ENCODE results near the gene MED4.
A peak's percentile ranks its signal among the peaks of the same experiment; 100 is the strongest.

Gene MED4, protein sequence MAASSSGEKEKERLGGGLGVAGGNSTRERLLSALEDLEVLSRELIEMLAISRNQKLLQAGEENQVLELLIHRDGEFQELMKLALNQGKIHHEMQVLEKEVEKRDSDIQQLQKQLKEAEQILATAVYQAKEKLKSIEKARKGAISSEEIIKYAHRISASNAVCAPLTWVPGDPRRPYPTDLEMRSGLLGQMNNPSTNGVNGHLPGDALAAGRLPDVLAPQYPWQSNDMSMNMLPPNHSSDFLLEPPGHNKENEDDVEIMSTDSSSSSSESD

DNA sequence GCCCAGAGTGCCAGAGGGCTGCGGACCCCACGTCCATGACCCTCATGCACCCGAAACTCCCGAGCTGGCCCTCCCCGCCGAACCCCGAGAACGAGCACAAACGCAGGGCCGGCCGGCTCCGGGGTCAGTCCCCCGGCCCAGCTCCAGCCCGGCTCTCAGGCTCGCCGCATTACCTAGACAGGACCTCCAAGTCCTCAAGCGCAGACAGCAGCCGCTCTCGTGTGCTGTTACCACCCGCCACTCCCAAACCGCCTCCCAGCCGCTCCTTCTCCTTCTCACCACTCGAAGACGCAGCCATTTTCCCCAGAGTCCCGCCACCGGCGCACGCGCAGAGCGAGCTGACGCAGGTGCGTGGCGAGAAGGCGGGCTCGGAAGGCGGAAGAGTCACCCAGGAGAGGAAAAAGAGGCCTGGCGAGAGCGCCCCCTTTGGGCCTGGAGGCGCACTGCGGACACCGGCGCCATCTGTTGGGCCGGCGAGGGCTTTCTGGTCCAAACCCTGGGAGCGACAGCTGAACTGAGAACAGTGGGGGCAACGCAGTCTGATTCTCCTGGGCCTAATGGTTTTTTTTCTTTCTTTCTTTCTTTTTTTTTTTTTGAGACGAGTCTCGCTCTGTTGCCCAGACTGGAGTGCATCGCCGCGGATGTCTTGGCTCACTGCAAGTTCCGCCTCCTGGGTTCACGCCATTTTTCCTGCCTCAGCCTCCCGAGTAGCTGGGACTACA lies at the start of gene MED4:
Gene MED4 (minus strand): TSS at position 324 of the 722 bp plus-strand sequence. CDS start 26 bp downstream, at position 298.
- DNase-seq = peak; percentile 95

DNA sequence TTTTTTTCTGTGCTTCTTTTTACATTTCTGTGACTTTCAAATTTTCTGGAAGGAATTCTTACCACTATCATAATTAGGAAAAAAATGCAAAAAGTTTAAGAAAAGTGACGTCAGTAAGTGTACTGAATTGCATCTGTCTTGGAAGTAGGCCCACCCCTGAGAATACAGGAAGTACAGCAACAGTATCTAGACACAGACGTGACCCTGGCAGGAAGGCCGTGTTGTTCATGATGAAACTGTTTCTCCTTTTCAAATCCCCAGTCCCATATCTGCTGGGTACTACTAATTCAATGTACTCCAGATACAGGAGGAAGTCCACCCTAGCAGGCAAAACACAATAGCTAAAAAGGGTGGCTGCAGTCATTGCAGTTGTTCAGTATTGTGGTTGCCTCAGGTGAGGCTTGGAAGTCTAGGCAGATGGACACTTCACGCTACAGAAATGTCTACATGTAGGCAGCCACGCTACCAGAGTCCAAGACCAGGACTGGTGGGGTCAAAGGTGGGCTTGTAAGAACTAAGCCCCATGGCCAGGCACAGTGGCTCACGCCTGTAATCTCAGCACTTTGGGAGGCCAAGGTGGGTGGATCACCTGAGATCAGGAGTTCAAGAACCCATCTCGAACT lies 49.6 kb upstream of the MED4 start:
- peak; percentile 14 for DNase-seq

DNA sequence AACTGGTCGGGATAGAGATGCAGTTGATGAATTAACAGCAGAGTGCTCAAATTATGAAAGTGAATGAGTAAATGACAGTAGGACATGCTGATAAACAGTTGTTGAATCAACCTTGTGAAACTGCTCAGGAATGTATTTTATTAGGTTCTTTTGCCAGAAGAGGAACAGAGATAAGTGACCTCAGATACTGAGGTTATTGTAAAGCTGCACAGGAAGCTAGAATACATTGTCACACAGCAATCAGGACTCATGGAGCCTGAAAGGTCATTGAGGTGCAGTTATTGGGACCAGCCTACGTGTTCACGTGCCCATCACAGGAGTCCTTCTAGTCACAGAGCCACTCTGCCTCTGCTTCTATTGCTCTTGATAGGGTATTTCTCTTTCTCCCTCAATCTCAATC lies 47.5 kb upstream of the MED4 start:
- no peak for DNase-seq

DNA sequence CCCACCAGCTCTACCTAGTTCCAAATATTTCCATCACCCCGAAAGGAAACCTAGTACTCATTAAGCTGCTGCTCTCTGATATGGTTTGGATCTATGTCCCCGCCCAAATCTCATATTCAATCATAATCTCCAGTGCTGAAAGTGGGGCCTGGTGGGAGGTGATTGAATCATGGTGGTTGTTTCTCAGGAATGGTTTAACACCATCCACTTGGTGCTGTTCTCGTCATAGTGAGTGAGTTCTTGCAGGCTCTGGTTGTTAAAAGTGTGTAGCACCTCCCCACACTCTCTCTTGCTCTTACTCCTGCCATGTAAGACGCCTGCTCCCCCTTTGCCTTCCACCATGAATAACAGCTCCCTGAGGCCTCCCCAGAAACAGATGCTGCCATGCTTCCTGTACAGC lies 43.4 kb upstream of the MED4 start:
- peak; percentile 41 for DNase-seq

DNA sequence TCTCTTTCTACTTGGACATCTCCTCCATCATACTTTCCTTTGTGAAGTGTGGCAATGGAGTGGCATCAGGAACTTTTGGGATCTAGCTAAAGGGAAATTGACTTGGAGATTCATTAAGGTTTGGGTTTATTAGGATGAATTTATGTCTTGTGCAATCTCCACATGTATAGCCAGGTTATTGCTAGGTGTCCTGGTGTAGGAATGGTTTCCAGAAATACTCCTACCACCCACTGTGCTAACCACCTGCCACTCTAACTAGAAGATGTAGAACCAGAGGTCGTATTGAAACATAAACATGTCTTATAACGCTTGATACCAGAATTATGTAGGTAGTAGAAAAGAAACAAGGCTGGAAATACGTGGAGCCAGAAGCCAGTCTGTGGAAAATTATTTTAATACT lies 38.1 kb upstream of the MED4 start:
- DNase-seq = no peak

DNA sequence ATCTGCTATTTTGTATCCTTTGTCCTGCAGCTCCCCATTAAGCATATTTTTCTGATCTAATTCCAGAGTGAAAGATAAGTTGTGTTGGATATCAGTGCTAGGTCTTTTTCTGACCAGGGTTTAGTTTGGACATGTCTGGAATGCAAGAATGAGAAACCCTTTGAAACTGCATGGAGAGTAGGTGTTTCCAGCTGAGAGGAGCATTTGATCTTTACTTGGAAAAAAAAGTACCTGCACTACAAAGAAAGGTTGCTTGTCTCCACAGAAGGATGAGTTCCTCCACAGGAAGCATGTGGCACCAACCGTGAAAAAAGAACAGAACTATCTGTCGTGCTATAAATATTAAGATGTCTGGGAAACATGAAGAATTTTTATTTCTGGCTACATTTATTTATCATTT lies 36.6 kb upstream of the MED4 start:
- no peak for DNase-seq

DNA sequence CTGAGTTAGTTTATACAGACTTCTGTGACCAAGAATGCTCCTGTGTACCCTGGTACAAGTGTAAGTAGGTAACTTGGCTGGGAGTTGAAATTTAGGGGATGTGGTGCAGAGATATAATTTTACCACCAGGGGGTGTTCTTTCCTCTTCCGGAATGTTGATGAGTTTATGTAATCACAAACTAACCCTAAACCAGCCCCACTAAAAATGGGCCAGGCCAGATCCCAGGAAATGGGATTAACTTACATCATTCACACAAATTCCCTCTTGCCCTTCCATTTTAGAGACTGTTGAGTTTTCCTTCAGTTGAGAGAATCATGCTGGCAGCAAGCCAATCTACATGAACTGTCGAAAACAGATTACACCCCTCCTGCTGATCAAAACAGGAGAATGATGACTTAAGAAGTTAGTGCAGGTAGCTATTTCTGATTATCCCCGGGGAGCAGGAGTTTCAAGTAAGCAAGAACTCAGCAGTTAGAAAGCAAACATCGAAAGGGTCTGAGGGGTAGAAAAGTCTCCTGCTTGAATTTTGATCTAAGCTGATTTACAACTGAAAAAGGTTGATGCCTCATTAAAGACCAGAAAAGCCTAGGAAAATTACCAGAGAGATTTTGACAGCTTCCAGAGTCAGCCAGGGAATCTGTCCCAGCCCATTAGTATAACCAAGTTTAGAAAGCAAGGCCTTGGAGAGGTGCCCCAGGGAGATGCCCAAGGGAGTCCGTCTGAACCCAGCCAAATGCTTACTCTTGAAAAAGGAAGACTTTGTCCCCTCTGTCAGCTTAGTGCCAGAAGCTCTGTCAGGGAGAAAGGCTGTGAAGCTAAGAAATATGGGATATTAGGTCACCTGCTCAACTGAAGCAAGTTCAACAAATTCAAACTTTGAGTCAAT lies 32.3 kb upstream of the MED4 start:
- peak; percentile 82 for DNase-seq

DNA sequence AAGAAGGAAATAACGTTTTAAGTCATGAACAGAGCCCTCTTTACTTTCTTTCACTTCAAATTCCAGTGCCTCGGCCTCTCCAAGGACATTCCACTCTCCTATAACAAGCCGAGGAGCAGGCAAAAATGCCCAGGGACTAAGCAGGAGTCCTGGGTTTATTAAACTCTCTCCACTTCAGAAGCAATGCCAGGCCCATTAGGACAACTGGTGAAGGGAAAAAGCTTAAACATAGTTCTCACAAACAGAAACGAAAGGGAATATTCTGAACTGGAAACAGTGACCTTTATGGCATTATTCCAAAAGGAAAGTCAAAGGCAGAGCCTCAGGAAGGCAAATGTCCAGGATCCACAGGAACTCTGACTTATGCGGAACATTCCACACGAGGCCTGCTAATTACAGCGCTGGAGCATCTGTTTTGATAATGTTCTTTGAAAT lies 30.9 kb upstream of the MED4 start:
- no peak for DNase-seq

DNA sequence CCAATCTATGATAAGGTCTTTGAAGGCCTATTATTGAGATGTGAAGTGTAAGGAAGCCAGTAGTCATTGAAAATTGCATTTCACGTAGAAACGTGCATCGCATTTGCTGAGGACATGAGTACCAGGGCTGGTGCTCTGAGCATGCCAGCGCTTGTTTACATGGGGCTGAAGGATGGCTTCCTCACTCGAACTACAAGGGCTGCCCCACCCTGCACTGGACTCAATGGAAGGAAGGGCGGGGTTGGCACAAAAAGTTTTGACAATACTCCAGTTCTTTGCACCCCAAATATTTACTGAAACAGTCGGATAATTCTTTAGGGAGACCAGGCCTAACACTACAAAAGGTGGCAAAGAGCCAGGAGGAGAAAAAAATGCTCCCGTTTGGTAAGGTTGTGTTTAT lies 28.9 kb upstream of the MED4 start:
- no peak for DNase-seq

DNA sequence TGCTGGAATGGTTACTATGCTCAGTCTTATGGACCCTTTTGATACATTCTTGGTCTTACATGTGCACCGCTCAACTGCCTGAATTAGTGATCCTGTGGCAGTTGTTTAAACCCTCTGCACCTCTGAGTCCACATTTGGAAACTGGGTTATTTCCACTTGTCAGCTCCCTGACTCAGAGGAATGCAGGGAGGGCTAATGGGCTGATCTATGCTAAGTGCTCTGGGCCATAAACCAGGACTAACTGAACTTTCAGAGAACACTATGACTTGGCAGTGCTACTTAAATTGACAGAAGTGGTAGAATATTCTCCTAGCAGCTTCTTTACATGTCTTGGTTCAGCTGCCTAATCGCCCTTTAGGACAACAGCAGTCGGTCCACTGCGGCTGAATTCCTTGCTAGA lies 26.8 kb upstream of the MED4 start:
- no peak for DNase-seq

DNA sequence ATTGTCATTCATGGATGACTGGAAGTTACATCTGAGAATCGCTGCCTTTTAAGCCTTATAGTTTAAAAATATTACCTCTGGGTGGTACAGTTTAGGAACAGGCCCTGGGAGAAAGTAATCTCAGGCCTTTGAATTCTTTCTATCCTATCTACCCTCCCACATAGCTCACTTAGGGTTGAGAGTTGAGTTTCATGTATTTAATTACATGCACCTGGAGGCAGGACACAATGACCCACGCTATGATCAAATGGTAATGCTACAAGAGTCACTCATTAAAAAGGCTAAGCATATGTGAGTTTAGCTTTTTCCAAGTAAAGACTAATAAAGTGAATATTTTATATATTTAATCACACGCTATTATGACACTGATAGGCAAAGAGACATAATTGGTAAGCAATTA lies 25.3 kb upstream of the MED4 start:
- no peak for DNase-seq

DNA sequence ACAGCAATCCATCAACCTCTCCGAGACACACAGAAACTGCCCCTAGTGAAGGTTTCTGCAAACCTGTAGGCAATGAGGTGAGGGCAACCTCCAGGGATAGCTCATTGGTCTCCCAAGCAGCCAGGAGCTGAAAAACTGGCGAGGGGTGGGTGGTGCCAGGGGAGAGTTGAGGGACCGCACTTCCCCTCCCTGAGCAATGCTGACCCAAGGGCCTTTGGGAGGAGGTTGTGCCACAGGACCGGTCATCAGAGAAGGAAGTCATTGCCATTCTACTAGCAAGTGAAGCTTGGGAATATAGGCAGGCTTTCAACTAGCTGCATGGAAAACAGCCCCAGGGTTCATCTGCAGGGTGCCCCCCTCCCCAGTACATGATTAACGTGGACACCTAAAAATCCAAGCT lies 23.1 kb upstream of the MED4 start:
- no peak for DNase-seq

DNA sequence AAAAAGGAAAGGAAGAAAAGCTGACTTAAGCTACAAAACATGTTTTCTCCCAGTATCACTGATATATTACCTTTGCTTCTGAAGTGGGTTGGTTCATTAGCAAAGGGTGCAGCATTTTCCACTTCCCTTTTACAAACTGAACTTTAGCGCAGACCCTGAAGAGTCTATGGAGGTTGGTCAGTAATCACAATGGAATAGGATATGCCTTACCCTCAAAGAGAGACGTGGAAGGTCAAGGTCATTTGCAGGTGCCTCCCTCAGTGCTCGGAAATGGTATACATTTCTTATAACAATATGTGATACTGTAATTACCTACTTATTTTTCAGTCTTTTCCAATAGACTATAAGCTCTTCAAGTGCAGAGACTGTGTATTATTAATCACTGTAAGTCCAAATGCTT lies 21.9 kb upstream of the MED4 start:
- DNase-seq = no peak

DNA sequence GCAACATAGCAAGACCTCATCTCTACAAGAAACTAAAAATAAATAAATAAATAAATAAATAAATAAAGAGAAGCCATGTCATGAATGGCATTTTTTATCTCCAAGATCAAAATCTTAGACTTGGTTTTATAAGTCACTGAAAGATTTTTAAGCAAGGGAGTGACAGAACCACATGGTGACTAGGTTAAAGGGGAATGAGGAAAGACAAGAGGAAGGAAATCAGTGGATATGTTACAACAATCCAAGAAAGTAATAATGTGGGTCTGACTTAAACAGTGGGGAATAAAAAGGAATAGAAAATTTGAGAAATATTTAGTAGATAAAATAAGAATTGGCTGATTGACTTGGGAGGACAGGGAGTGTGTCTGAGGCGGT lies 18.8 kb upstream of the MED4 start:
- DNase-seq = no peak

DNA sequence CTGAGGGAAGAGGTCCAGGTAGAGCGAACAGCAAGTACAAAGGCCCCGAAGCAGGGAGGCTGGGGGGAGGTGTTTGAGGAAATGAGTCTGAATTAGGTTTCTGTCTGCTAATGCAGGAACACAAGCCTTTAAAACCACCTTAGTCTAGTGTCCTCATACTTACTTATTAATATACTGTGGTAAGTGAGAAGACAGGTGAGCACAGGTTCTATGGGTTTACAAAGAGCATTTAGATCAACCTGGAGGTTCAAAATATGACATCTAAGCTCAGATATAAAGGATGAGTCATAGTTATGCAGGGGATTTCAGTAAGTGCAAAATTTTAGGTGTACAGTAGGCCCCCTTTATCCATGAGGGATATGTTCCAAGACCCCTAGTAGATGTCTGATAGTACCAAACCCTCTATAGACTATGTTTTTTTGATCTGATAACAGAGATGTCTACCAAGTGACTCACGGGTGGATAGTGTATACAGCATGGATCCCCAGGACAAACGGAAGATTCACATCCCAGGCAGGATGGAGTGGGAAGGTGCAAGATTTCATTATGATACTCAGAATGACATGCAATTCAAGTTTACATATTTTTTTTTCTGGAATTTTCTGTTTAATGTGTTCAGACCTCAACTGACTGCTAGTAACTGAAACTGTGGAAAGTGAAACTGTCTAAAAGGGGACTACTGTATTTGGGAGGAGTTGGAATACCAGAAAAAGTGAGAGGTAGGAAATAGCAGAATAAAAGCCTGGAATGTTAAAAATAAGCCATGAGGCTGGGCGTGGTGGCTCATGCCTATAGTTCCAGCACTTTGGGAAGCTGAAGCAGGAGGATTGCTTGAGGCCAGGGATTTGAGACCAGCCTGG lies 18.2 kb upstream of the MED4 start:
- no peak for DNase-seq

DNA sequence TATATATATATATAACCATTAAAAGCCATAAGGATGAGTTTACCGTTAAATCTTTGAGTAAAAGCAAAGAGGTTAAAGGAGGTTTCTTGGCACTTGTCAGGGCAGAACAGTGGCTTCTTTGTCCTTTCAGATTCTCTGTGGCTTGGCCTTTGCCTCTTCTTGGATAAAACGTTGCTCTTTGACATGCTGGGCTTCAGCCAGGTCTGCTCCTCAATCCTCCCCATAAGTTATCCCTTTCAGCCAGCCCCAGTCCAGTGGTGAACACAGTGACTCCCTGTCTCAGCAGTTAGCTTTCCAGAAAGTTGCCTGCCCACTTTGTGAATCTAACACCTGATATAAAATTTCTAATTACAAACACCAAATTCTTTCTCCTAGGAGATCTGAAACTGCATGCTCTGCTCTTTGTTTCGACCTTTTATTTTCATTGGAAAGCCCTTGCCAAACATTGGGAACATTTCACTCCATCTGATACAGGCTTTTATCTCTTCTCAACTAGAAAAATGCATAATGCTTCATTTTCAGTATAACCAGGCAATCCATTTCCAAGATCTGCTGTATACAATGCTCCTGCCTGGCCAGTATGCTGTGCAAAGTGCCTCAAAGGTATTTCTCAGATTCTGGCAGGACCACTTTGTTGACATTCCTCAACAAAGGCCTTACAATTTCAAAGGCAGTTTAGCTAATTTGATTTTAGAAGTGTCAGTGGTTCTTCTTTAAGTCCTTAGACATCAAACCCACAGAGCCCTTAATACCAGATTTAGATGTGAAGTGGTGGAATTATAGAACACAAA lies 16.2 kb upstream of the MED4 start:
- no peak for DNase-seq

DNA sequence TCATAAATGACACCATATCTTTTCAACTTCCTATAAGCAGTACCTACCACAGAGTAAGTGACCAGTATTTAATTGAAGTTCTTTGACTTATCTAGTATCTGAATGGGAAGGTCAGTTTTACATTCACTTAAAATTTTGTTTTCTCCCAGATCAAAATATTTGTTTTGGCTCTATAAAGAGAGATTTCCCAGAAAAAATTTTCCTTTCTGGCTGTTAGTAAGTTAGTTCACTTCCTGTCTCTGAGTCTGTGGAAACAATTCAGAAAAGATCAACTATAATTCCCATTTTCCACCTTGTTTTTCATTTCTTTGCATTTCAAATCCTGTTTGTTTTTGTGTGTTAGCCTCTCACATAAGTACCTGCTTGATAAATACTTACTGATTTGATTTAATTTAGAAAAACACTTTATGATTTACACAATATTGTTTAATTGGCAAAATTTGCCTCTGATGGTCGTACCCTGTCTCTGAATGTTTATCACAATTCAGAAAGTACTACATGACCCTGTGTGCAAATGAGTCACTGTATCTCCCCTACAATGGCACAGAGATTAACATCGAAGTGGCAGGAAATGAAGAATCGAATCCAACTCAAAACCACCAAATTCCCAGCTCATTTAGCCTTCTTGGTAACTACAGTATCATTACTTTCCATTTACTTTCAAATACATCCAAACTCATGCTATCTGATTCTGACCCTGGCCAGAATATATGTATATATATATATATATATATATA lies 15.4 kb upstream of the MED4 start:
- no peak for DNase-seq

DNA sequence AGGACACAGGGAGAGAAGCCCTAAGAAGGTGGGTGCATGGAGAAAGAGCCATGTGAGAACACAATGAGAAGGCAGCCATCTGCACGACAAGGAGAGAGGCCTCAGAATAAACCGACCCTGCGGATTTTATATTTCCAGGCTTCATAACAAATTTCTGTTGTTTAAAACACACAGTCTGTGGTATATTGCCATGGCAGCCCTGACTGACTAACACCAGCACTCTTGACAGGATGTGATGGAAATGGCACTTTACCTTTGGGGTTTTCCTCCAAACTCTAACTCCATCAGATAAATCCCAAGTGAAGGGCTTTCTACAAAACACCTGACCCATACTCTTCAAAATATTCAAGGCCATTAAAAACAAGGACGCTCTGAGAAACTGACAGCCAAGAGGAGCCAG lies 13.2 kb upstream of the MED4 start:
- DNase-seq = no peak

DNA sequence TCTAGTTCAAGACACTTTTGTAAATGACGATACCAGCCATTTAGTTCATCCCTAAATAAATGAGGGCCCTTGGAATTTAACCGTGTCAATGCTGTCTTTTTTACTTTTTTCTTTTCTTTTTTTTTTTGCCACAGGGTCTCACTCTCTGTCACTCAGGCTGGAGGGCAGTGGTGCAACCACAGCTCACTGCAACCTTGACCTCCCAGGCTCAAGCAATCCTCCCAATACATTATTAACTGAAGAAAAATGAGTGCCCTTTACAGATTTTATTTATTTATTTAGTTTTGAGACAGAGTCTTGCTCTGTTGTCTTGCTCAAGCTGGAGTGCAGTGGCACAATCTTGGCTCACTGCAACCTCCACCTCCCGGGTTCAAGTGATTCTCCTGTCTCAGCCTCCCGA lies 2.9 kb upstream of the MED4 start:
- no peak for DNase-seq

DNA sequence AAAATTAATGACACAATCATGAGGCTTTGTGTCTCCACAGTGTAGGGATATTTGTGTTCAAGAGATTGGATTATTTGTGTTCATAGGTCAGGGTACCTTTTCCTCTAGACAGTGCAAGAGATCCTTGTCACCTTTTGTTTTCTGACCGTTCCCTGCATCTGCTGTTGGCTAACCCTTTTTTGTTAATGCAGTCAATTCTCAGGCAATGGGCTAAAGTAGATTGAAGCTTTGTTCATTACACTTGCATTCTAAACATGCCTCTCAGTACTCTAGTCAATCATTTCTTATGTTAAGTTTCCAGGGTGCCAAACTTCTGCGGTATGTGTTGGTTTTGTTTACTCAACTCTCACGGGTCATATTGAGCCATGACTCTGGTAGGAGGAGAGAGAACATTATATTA lies 1.8 kb upstream of the MED4 start:
- no peak for DNase-seq

DNA sequence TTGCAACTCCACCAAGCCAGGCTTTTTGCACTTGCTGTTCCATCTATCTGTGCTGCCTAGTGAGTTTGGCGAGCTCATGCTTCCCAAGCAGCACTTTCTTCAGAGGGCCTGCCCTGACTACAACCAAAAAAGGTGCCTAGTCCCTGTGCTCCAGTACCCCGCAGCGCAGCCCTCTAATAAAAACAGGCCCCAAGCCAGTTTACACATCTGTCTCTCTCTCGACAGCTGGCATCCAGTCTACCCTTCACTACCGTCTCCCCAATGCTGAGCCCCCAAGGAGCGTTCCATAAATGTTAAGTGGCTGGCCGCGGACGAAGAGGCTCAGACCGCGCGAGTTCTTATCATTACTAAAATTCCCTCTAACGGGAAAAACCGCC lies 512 bp downstream of the MED4 start:
- DNase-seq = peak; percentile 35

Data from hematopoietic multipotent progenitor cell treated with erythropoietin and hydrocortisone succinate and interleukin-3 and kit ligand, for 8 days (in vitro differentiated cells).